Measurements from ENCODE around the gene DNAJB4. TPM values are rescaled to one million over a fixed set of nuclear protein-coding genes. Genes with fewer than 3 reads are reported as not detected.

Gene DNAJB4
- total and polyA plus RNA-seq, 2 donors (not counting 3 experiments of a cell fraction or from before 2014, with no cell fraction given): 30.4 to 136 TPM

DNA sequence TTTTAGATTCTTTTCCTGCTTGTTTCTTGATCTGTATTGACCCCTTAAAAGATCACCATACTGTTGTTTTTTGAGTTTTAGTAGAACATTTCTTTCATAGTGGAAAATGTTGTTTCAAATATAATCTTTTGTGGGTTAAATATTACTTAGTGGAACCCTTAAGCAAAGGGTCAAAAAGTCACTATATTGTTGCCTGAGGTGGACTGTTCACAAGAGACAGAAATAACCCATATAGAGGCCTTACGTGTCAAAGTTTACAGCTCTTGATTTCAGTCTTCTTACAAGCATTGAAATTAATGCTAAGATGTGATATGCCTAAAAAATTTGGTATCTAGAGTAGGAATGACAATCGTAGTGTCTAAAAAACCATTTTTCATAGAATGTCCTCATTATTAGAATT, 6.3 kb downstream of the DNAJB4 start:
- intact Hi-C loops (cut with micrococcal nuclease): no loop called here
- TF ChIP-seq EZH2 (IDR thresholded peaks at IDR 0.05; ENCODE audit: borderline replicate concordance, low read depth, low read length, severe bottlenecking) (no peak), GATA2 (IDR thresholded peaks at IDR 0.05; ENCODE audit: insufficient read depth, insufficient read length, low read depth, low read length) (no peak)
- Histone ChIP-seq H3K27me3 (ENCODE audit: control insufficient read depth in 2 of 2, insufficient read depth in 2 of 2, low read length in 2 of 2) (no peaks in the 10 kb centered on the region), H3K79me2 (ENCODE audit: control insufficient read depth, insufficient read depth, low read length) (peaks cover 89% of the 10 kb centered on the region), H3K9me1 (replicated peaks; ENCODE audit: control insufficient read depth, extremely low read depth, insufficient read depth, low read length) (peaks cover 3% of the 10 kb centered on the region), H3K4me2 (ENCODE audit: insufficient read depth, low read length) (peak overlapping the region; percentile 100), H2AFZ (ENCODE audit: low read depth, low read length) (no peak overlapping the region), H3K36me3 (ENCODE audit: control insufficient read depth in 2 of 2, extremely low read depth in 1 of 2, insufficient read depth in 2 of 2, low read length in 2 of 2) (peaks cover 11 to 21% of the 10 kb centered on the region in 2 experiments), H3K4me1 (ENCODE audit: control insufficient read depth, extremely low read depth, insufficient read depth, low read length) (peaks cover 29% of the 10 kb centered on the region), H3K9ac (replicated peaks; ENCODE audit: extremely low read depth, insufficient read depth, low read length) (peak overlapping the region; percentile 98), H4K20me1 (replicated peaks; ENCODE audit: control insufficient read depth, extremely low read depth, insufficient read depth, low read length) (peaks cover 9% of the 10 kb centered on the region), H3K27ac (ENCODE audit: insufficient read depth, low read depth, low read length) (peak overlapping the region; percentile 20), H3K4me3 (replicated peaks in 1 of 3; ENCODE audit: insufficient read depth in 1 of 3, low read depth in 1 of 3, low read length in 3 of 3) (peak overlapping the region; percentile 28 to 99 (median 69)), H3K9me3 (replicated peaks; ENCODE audit: control insufficient read depth, insufficient read depth, low read length) (no peaks in the 10 kb centered on the region)
- dilution Hi-C loops (cut with MboI; ENCODE audit: extremely low pct_ligation_motif_present, low sequenced_read_pairs): no loop called here
- CTCF ChIA-PET: interaction anchor here (1.0 to 15.7 kb wide), 4 partner anchors 9 to 103 kb away, joined by 3 to 250 read pairs (median 4); no protein-coding TSS in a partner anchor
- no peak for FAIRE-seq
- DNase-seq (ENCODE audit: low read depth, low spot score): peak; percentile 25
- no TSS peak for BruUV-seq (replicated peaks)
- POLR2A ChIA-PET: interaction anchor here (0.5 to 2.1 kb wide), 5 partner anchors 25 to 91 kb away, joined by 3 to 6 read pairs (median 4); partner anchors contain the start of gene FUBP1

DNA sequence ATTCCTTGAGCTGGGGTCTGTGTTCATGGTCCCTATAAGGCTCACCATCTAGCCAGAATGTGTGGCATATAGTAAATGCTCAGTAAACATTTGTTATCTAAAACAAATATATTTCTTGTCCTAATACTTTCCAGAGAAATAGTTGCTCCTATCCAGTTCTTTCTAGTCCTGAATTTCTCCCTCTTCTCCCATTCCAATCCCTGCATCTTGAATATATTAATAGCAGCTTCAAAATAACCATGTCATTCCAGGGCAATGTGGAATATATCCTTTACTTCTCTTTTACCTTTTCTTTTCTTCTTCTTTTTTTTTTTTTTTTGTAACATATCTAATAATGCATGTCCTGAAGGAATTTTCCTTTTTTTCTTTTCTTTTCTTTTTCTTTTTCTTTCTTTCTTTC, 10.4 kb downstream of the DNAJB4 start:
- no peak overlapping the region for H3K9ac ChIP-seq (replicated peaks; ENCODE audit: extremely low read depth, insufficient read depth, low read length)
- no peaks in the 10 kb centered on the region for H3K9me3 ChIP-seq (replicated peaks; ENCODE audit: control insufficient read depth, insufficient read depth, low read length)
- intact Hi-C loops (cut with micrococcal nuclease) (no loop called here), dilution Hi-C loops (cut with MboI; ENCODE audit: extremely low pct_ligation_motif_present, low sequenced_read_pairs) (no loop called here)
- peaks cover 17% of the 10 kb centered on the region for H3K4me1 ChIP-seq (ENCODE audit: control insufficient read depth, extremely low read depth, insufficient read depth, low read length)
- POLR2A ChIA-PET: interaction anchor here (0.6 to 1.4 kb wide), 2 partner anchors 10 to 45 kb away, joined by 3 to 14 read pairs; partner anchors contain the start of gene DNAJB4
- peaks cover 4% of the 10 kb centered on the region for H4K20me1 ChIP-seq (replicated peaks; ENCODE audit: control insufficient read depth, extremely low read depth, insufficient read depth, low read length)
- H3K27me3 ChIP-seq (ENCODE audit: control insufficient read depth in 2 of 2, insufficient read depth in 2 of 2, low read length in 2 of 2): no peaks in the 10 kb centered on the region
- BruUV-seq (replicated peaks): no TSS peak
- CTCF ChIA-PET: interaction anchor here (0.6 to 15.7 kb wide), 3 partner anchors 32 to 99 kb away, joined by 3 to 250 read pairs (median 3); no protein-coding TSS in a partner anchor
- DNase-seq (ENCODE audit: low read depth, low spot score) (no peak), FAIRE-seq (no peak)
- peaks cover 17 to 36% of the 10 kb centered on the region in 2 experiments for H3K36me3 ChIP-seq (ENCODE audit: control insufficient read depth in 2 of 2, extremely low read depth in 1 of 2, insufficient read depth in 2 of 2, low read length in 2 of 2)
- TF ChIP-seq FOS (IDR thresholded peaks at IDR 0.05; ENCODE audit: borderline replicate concordance, insufficient read depth, low read length) (no peak), EZH2 (IDR thresholded peaks at IDR 0.05; ENCODE audit: borderline replicate concordance, low read depth, low read length, severe bottlenecking) (no peak), POLR2AphosphoS5 (IDR thresholded peaks at IDR 0.05; ENCODE audit: insufficient read depth, low read depth, low read length) (no peak), POLR2A (IDR thresholded peaks at IDR 0.05; ENCODE audit: low read depth, low read length) (no peak), MYC (IDR thresholded peaks at IDR 0.05; ENCODE audit: low read depth, low read length) (no peak), JUN (IDR thresholded peaks at IDR 0.05; ENCODE audit: borderline replicate concordance, insufficient read depth, insufficient read length, low read depth) (no peak), GATA2 (IDR thresholded peaks at IDR 0.05; ENCODE audit: insufficient read depth, insufficient read length, low read depth, low read length) (no peak)
- TF ChIP-seq, protein P1, sequence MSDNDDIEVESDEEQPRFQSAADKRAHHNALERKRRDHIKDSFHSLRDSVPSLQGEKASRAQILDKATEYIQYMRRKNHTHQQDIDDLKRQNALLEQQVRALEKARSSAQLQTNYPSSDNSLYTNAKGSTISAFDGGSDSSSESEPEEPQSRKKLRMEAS (IDR thresholded peaks at IDR 0.05; ENCODE audit: insufficient read depth, insufficient read length): no peak
- TF ChIP-seq, protein P2, sequence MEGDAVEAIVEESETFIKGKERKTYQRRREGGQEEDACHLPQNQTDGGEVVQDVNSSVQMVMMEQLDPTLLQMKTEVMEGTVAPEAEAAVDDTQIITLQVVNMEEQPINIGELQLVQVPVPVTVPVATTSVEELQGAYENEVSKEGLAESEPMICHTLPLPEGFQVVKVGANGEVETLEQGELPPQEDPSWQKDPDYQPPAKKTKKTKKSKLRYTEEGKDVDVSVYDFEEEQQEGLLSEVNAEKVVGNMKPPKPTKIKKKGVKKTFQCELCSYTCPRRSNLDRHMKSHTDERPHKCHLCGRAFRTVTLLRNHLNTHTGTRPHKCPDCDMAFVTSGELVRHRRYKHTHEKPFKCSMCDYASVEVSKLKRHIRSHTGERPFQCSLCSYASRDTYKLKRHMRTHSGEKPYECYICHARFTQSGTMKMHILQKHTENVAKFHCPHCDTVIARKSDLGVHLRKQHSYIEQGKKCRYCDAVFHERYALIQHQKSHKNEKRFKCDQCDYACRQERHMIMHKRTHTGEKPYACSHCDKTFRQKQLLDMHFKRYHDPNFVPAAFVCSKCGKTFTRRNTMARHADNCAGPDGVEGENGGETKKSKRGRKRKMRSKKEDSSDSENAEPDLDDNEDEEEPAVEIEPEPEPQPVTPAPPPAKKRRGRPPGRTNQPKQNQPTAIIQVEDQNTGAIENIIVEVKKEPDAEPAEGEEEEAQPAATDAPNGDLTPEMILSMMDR (IDR thresholded peaks at IDR 0.05; ENCODE audit: extremely low read depth in 1 of 2, insufficient read depth in 1 of 2, low read depth in 1 of 2, low read length in 2 of 2): no peak
- no peak overlapping the region for H3K4me3 ChIP-seq (replicated peaks in 1 of 3; ENCODE audit: insufficient read depth in 1 of 3, low read depth in 1 of 3, low read length in 3 of 3)
- no peak overlapping the region for H3K4me2 ChIP-seq (ENCODE audit: insufficient read depth, low read length)
- H3K27ac ChIP-seq (ENCODE audit: insufficient read depth, low read depth, low read length): no peak overlapping the region
- peaks cover 3% of the 10 kb centered on the region for H3K9me1 ChIP-seq (replicated peaks; ENCODE audit: control insufficient read depth, extremely low read depth, insufficient read depth, low read length)
- no peak overlapping the region for H2AFZ ChIP-seq (ENCODE audit: low read depth, low read length)
- peaks cover 57% of the 10 kb centered on the region for H3K79me2 ChIP-seq (ENCODE audit: control insufficient read depth, insufficient read depth, low read length)
